HG02885 (cell line): ENCODE data around the gene OR2F1.
"Not testable (repeated sequence)": the region's sequence is repeated elsewhere in the genome, so short reads cannot be mapped to it uniquely, and the experiment has no call there.

ENCODE experiments used
- ATAC-seq: cut with Tn5 transposase; IDR thresholded peaks from one replicate; pipeline ENCODE4 v1.9.1; 2021; ENCODE audit warnings: mild to moderate bottlenecking; ENCODE audit not compliant: unreplicated experiment, poor library complexity

The OR2F1 gene

DNA sequence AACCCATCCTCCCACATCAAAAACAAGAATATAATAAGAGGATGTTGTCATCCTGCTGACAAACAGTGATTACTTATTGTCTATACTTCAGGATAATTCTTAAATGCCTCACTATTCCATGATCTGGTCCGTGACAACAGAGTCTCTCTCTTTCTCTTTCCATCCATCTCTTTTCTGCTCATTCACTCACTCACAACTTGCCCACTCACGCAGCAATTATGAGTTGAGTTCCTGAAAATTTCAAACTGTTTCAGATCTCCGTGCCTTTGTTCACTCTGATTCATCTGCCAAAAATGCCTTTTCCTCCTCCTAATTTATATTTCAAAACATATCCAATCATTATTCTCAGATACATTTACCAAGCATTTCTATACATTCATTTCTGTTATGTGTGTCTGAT lies 46.9 kb downstream of the OR2F1 start:
- no peak for ATAC-seq

DNA sequence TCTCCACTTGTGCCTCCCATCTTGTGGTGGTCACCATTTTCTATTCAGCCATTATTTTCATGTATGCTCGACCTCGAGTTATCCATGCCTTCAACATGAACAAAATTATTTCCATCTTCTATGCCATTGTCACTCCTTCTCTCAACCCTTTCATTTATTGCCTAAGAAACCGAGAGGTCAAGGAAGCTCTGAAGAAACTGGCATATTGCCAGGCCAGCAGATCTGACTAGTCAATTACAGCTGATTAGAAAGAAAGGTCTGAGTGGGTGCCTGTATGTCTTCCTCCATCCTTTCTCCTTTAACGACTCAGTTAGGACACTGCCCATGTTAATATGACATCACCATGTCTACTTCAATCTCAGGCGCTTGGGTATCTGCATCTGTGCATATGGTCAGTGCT lies 50.1 kb downstream of the OR2F1 start:
- no peak for ATAC-seq

DNA sequence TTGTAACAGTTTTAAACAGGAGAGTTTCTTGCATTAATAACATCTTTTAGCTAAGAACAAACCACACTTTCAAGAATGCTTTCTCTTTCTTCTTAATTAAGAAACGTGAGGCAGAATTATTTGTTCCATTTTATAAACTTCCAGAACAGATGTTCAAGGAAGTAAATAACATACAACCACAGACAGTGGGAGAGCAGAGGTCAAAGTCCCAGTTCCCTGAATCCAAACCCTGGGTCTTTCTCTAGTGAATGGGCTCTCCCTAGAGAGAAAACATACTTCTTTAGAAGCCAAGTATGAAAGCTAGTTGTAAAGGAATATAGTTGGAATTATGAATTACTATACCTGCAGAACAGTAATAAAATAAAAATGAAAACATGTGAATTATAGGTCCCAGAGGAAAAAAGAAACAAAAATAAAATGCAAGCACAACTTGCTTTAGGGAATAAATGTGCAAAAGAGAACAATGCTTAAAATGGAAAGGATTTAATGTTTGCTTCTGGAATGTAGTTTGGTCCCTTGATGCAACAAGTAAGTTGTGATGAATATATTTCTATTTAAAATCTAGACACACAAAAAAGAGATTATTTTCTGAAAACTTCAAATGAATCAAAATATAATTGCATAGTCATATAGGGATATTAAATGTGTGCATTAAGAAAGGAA lies 51.5 kb downstream of the OR2F1 start:
- no peak for ATAC-seq

DNA sequence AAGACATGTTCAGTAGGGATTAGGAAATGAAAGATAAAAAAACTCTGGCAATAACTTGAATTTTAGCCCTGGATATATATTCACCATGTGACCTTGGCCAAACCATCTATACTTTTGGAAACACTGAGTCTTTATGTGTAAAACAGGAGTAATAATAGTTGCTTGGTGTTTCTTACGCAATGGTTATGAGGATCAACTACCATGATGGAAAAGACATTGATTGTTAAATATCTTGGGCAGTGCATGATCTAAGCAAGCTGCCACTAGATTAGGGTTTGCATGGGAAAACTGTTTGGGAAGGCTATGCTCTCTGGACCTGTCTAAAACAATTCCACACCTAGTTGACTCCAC lies 52.0 kb downstream of the OR2F1 start:
- no peak for ATAC-seq

DNA sequence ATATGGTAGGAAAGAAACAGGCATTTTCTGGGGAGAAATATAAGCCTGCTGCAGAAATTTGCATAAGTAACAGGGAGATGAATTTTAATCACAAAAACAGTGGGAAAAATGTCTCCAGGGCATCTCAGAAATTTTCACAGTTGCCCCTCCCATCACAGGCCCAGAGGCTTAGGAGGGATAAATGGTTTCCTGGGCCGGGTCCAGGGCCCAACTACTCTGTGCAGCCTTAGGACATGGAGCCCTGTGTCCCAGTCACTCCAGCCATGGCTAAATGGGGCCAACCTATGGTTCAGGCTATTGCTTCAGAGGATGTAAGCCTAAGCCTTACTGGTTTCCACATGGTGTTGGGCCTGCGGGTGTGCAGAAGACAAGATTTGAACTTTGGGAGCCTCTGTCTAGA lies 54.7 kb downstream of the OR2F1 start:
- no peak for ATAC-seq

DNA sequence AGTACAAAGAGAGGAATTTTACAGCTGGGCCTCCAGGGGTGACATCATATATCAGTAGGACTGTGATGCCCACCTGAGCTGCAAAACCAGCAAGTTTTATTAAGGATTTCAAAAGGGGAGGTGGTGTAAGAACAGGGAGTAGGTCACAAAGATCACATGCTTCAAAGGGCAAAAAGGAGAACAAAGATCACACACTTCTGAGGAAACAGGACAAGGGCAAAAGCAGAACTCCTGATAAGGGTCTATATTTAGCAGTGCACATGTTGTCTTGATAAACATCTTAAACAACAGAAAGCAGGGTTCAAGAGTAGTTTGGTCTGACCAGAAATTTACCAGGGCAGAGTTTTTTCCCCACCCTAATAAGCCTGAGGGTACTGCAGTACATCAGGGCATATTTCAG lies 55.4 kb downstream of the OR2F1 start:
- ATAC-seq = not testable (repeated sequence)

DNA sequence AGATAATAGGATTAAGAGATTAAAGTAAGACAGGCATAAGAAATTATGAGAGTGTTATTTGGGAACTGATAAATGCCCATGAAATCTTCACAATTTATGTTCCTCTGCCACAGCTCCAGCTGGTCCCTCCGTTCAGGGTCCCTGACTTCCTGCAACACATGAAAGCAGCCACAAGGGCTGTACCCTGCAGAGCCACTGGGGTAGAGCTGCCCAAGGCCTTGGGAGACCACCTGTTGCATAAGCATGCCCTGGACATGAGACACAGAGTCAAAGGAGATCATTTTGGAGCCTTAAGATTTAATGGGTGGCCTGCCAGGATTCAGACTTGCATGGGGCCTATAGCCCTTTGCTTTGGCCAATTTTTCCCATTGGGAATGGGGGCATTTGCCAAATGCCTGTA lies 56.2 kb downstream of the OR2F1 start:
- not testable (repeated sequence) for ATAC-seq

DNA sequence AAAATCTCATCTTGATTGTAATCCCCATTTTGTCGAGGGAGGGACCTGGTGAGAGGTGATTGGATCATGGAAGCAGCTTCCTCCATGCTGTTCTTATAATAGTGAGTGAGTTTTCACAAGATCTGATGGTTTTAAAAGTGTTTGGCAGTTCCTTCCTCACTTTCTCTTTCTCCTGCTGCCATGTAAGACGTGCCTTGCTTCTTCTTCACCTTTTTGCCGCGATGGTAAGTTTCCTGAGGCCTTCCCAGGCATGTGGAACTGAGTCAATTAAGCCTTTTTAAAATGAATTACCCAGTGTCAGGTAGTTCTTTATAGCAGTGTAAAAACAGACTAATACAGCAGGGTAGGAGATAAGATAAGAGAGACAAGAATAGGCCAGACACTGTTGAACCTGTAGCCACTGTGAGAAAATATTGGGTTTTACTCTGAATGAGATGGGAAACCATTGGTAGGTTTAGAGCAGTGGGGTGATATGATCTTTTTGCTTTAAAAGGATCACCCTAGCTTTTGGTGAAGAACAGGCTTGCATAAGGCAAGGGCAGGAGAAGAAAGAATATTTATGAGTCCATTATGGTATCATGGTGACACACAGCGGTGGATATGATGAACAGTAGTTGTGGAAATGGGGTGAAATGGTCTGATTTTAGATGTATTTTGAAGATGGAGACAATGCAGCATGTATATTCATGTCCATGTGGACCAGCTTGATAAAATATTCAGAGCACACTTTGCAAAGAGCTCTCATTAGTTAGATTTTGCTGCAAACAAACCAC lies 57.0 kb downstream of the OR2F1 start:
- ATAC-seq = no peak
